Measurements from ENCODE around the gene GBGT1.

GBGT1 gene

GRCh38 chr9:133203506-133204075 is 39.9 kb upstream of the GBGT1 start:
- Histone ChIP-seq H3K27me3 (ENCODE audit: insufficient read depth, low read length, poor library complexity) (no peaks in the 10 kb centered on the region), H3K36me3 (ENCODE audit: insufficient read depth, low read length) (no peaks in the 10 kb centered on the region), H3K27ac (ENCODE audit: low read length) (no peak overlapping the region), H3K4me1 (ENCODE audit: insufficient read depth, low read length) (no peaks in the 10 kb centered on the region), H2AFZ (ENCODE audit: low read depth, low read length) (no peak overlapping the region), H3K79me2 (ENCODE audit: insufficient read depth, low read length) (no peaks in the 10 kb centered on the region), H3K4me3 (ENCODE audit: low read depth in 1 of 2, low read length in 2 of 2) (no peak overlapping the region), H3K9ac (ENCODE audit: low read depth, low read length) (no peak overlapping the region), H3K9me3 (ENCODE audit: insufficient read depth, low read length, severe bottlenecking) (no peaks in the 10 kb centered on the region), H3K4me2 (ENCODE audit: insufficient read depth, low read length) (no peak overlapping the region), H4K20me1 (ENCODE audit: insufficient read depth, low read length) (no peaks in the 10 kb centered on the region)
- DNase-seq, result no peak
- ATAC-seq (ENCODE audit: insufficient read depth, low read depth), result no peak
- no peak for TF ChIP-seq CTCF (IDR thresholded peaks at IDR 0.05; ENCODE audit: borderline replicate concordance, extremely low read depth, low read length, poor library complexity, severe bottlenecking)
- TF ChIP-seq EZH2 (IDR thresholded peaks at IDR 0.05; ENCODE audit: borderline replicate concordance, low read depth, low read length, severe bottlenecking), result no peak

DNA sequence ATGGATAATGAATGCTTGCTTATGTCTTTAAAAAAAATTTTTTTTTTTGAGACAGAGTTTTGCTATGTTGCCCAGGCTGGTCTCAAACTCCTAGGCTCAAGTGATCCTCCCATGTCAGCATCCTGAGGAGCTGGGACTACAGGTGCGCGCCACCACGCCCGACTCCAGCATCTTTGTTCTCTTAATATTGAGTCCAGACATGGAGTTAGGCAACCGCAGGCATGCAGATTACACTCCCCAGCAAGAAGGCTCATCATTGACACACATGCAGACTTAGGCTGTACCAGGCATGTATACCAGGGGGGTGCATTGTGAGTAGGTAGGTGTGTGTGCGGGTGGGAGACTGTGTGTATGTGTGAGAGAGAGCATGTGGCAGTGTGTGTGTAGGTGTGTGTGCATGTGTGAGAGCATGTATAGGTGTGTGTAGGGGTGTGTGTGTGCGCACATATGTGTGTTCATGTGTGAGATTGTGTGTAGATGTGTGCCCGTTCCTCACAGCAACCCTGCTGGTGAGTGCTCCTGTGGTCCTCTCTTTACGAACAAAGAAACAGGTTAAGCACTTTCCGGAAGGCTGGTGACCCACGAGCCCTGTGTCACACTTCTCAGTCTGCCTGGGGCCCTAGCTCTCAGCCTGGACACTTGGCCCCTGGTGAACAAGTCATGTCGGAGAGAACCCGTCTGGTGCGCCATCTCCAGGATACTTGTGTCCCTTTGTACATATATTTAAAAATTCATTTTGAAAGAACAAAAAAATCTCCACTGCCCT is 39.2 kb upstream of the GBGT1 start:
- H3K9ac ChIP-seq (ENCODE audit: low read depth, low read length), result no peak overlapping the region
- TF ChIP-seq EZH2 (IDR thresholded peaks at IDR 0.05; ENCODE audit: borderline replicate concordance, low read depth, low read length, severe bottlenecking) (no peak), CTCF (IDR thresholded peaks at IDR 0.05; ENCODE audit: borderline replicate concordance, extremely low read depth, low read length, poor library complexity, severe bottlenecking) (no peak)
- H4K20me1 ChIP-seq (ENCODE audit: insufficient read depth, low read length), result no peaks in the 10 kb centered on the region
- DNase-seq, result no peak
- no peak overlapping the region for H3K27ac ChIP-seq (ENCODE audit: low read length)
- no peaks in the 10 kb centered on the region for H3K9me3 ChIP-seq (ENCODE audit: insufficient read depth, low read length, severe bottlenecking)
- H3K4me2 ChIP-seq (ENCODE audit: insufficient read depth, low read length), result no peak overlapping the region
- no peak for ATAC-seq (ENCODE audit: insufficient read depth, low read depth)
- H3K36me3 ChIP-seq (ENCODE audit: insufficient read depth, low read length), result no peaks in the 10 kb centered on the region
- no peaks in the 10 kb centered on the region for H3K27me3 ChIP-seq (ENCODE audit: insufficient read depth, low read length, poor library complexity)
- no peaks in the 10 kb centered on the region for H3K4me1 ChIP-seq (ENCODE audit: insufficient read depth, low read length)
- H2AFZ ChIP-seq (ENCODE audit: low read depth, low read length), result no peak overlapping the region
- no peak overlapping the region for H3K4me3 ChIP-seq (ENCODE audit: low read depth in 1 of 2, low read length in 2 of 2)
- no peaks in the 10 kb centered on the region for H3K79me2 ChIP-seq (ENCODE audit: insufficient read depth, low read length)

DNA sequence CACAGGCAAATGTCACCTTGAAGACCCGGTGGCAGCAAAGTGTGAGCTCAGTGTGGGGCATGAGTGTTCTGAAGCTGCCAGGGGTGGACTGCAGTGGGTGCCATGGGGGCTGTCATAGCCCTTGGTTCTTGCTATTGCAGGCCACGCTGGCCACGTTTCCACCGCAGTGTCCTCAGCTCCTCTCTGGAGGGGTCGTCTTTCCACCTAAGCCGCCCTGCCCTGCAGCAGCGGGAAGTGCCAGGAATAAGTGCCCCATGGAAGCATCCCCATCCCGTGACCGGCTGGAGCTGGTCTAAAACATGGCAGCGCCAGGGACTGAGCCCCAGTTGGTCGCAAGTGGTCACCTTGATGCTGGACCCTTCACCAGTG is 38.4 kb upstream of the GBGT1 start:
- H3K27me3 ChIP-seq (ENCODE audit: insufficient read depth, low read length, poor library complexity), result no peaks in the 10 kb centered on the region
- no peak for TF ChIP-seq EZH2 (IDR thresholded peaks at IDR 0.05; ENCODE audit: borderline replicate concordance, low read depth, low read length, severe bottlenecking)
- no peak for TF ChIP-seq CTCF (IDR thresholded peaks at IDR 0.05; ENCODE audit: borderline replicate concordance, extremely low read depth, low read length, poor library complexity, severe bottlenecking)
- no peak overlapping the region for H3K9ac ChIP-seq (ENCODE audit: low read depth, low read length)
- no peaks in the 10 kb centered on the region for H3K9me3 ChIP-seq (ENCODE audit: insufficient read depth, low read length, severe bottlenecking)
- DNase-seq (no peak), ATAC-seq (ENCODE audit: insufficient read depth, low read depth) (no peak)
- H3K4me1 ChIP-seq (ENCODE audit: insufficient read depth, low read length), result no peaks in the 10 kb centered on the region
- no peak overlapping the region for H3K4me3 ChIP-seq (ENCODE audit: low read depth in 1 of 2, low read length in 2 of 2)
- H4K20me1 ChIP-seq (ENCODE audit: insufficient read depth, low read length), result no peaks in the 10 kb centered on the region
- no peak overlapping the region for H2AFZ ChIP-seq (ENCODE audit: low read depth, low read length)
- H3K27ac ChIP-seq (ENCODE audit: low read length), result no peak overlapping the region
- no peaks in the 10 kb centered on the region for H3K36me3 ChIP-seq (ENCODE audit: insufficient read depth, low read length)
- no peak overlapping the region for H3K4me2 ChIP-seq (ENCODE audit: insufficient read depth, low read length)
- H3K79me2 ChIP-seq (ENCODE audit: insufficient read depth, low read length), result no peaks in the 10 kb centered on the region

All from DND-41 (cell line).